Stimulated activated CD8-positive, alpha-beta memory T cell treated with anti-CD3 and anti-CD28 coated beads, Interleukin-4, amount 100 ng/mL, for 48 hours (primary cell): ENCODE measurements around the gene TRUB2.
A peak's percentile ranks its signal among the peaks of the same experiment; 100 is the strongest.
"Not testable (repeated sequence)": the region's sequence is repeated elsewhere in the genome, so short reads cannot be mapped to it uniquely, and the experiment has no call there.

Source experiments
- DNase-seq: peaks from one replicate; pipeline ENCODE4 v3.0.0-alpha.2; 2020

Gene TRUB2

GRCh38 chr9:128298535-128299482 lies 23.4 kb downstream of the TRUB2 start:
- DNase-seq = no peak

DNA sequence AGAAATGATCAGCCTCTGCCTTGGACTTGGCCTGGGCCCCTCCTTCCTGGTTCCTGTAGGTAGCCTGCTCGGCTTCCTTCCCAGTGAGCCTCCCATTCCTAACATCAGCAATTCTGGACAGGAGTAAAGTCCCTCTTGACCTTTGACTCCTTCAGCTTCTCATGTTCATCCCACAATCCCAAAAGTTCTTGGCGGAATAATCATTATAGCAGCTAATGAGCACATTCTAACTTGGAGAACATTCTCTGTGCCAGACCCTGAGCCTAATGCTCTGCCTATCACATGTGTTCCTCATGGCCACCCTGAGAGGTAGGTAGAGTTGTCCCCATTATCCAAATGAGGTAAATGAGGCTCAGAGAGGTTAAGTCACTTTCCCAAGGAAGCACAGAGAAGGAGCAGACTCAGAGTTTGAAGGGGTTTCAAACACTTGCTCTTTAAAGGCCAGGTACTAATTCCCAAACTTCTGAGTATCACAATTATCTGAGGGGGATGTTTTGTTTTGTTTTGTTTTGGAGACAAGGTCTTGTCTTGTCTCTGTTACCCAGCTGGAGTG lies 24.9 kb downstream of the TRUB2 start:
- DNase-seq = no peak

DNA sequence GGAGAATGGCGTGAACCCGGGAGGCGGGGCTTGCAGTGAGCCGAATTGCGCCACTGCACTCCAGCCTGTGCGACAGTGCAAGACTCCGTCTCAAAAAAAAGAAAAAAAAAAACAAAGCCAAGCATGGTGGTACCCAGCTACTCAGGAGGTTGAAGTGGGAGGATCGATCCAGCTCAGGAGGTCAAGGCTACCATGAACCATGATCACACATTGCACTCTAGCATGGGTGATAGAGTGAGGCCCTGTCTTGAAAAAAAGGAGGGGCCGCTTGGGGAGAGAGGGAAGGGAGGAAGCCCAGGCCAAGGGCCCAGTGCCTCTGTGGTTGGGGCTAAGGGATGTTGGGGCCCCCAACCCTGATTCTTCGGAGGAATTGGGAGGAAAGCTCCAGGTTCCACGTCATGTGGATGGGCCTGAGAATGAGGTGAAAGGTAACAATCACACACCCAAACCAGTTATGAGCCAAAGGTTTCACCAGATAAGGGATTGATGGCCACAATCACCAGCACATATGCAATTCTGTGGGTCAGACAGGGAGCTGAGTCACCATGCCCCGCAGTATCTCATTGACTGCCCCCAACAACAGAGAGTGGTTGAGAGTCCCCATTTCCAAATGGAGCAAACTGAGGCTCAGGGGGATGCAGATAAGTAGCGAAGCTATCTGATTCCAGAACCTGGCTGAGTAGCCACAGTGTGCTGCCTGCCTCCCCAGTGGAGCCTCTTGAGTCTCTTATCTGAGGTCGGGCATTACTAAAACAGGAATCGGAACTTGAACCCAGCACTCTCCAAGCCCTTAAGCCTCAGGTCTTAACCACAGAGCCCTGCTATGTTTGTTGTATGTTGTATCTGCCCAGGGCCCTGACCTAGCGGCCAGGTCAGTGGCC lies 25.7 kb downstream of the TRUB2 start:
- DNase-seq = no peak

DNA sequence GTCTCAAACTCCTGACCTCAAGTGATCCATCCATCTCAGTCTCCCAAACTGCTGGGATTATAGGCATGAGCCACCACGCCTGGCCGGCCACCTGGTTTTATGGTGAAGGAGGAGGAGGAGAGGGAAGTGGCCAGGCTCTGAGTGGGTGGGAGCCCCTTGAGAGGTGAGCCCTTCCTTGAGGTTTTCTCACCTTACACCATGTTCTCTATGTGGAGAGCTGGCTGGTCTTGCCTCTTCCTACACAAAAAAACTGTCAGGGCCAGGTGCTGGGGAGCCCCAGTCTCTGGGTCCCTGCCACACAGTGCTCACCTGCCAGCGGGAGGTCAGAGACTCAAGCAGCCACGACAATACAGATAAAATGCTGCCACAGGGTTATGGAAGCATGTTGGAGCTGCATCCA lies 28.1 kb downstream of the TRUB2 start:
- no peak for DNase-seq

GRCh38 chr9:128293091-128293490 lies 29.2 kb downstream of the TRUB2 start:
- no peak for DNase-seq

- DNase-seq = no peak
These were observed 30.2 kb downstream of the TRUB2 start for GRCh38 chr9:128292009-128292408.

GRCh38 chr9:128288273-128289004 lies 33.8 kb downstream of the TRUB2 start:
- DNase-seq = no peak

GRCh38 chr9:128286440-128286839 lies 35.8 kb downstream of the TRUB2 start:
- DNase-seq = no peak

GRCh38 chr9:128285033-128285784 lies 37.0 kb downstream of the TRUB2 start:
- no peak for DNase-seq

DNA sequence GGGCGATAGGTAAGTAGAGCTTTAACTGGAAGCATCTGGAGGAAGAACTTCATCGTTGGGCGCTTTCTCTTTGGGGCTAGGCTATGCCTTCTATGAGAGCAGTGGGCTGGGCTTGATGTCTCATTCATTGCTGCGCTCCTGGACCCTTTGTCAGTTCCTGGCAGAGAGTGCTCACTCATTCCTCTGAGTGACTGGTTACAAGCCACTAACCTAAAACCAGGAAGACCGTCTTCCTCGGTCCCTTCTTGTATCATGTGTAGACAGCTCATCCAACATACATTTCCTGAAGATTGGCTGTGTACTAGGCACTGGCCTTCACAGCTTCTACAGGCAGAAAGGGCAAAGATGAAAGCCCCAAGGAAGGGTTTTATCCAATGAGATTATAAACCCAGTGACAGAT lies 39.7 kb downstream of the TRUB2 start:
- no peak for DNase-seq

DNA sequence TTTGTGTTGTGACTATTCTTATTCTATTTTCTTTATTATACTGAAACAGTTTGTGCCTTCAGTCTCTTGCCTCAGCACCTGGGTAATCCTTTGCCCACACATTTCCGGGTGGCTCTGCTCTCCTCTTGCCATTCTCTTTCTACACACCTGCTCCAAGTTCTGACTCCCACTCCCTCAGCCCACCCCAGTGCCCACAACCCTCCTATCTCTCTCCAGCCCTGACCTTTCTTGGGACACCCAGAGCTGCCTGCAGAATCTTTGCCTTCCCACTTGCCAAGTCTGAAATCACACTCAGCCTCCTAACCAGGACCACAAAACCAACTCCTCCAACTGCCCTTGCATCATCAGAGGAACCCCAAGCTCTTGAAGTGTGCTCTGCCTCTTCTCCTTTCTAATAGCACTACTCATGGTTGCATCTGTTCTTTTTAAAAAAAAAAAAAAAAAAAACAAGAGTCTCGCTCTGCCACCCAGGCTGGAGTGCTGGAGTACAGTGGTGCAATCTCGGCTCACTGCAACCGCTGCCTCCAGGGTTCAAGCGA lies 42.1 kb downstream of the TRUB2 start:
- DNase-seq = no peak

- not testable (repeated sequence) for DNase-seq
These were observed 42.9 kb downstream of the TRUB2 start for GRCh38 chr9:128279088-128280073.

GRCh38 chr9:128276574-128277270 lies 45.5 kb downstream of the TRUB2 start:
- DNase-seq = no peak

GRCh38 chr9:128276008-128276573 lies 46.2 kb downstream of the TRUB2 start, which contains the start of gene SWI5:
TSS of gene SWI5 (plus strand) at chr9:128276276.
- peak; percentile 100 for DNase-seq

GRCh38 chr9:128275198-128276007 lies 46.8 kb downstream of the TRUB2 start, which contains the start of gene GOLGA2:
TSS of gene GOLGA2 (minus strand) at chr9:128276007. CDS start at chr9:128275976, 31 bp downstream.
- peak; percentile 37 for DNase-seq

DNA sequence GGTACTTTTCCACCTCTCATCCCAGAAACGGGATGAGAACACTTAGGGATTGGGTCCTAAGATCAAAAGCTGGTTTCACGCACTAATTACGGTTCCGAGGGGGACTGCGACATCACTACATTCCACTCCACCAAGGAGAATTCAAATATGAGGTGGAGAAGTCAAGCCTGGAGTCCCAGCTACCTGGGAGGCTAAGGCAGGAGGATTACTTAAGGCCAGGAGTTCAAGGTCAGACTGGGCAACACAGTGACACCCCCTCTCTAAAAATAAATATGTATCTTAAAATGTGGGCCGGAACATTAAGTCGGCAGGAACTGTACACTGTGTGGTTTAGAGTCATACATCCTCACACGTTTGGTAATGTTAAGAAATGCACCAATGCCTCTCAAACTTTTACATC lies 48.0 kb downstream of the TRUB2 start:
- no peak for DNase-seq

DNA sequence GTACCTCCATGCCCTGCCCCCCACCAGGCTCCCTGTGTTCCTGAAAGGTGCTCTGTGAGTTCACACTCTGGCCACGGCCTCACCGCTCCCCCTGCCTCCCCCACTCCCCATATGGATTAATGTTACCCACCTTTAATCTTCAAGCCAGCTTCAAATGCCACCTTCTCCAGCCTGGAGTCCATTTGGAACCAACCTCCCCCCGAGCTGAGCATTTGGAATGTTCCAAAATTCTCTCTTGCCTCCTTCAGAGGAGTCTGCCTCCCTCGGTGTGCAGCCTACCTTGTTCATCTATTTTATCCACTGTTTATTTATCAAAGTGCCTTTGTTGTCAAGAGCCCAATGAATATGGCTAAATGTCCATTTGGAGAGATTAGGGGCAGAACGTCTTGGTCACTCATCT lies 50.7 kb downstream of the TRUB2 start:
- no peak for DNase-seq

DNA sequence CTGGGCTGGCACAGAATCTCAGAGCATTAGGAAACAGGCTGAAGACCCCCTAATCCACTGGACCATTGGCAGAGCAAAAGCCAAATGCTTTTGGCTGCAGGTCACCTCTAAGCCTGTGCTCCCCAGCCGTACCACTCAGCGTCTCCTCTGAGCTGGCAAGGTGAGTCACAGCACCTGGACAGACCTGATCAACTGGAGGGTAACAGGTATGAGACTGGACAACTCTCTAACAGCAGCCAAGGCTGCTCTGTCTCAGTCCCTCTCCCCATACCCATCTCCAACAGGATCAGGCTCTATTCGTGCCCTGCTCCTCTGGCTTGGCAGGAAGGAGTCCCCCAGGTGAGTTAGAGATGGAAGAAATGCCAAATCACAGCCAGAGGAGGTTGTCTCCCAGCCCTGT lies 51.1 kb downstream of the TRUB2 start:
- no peak for DNase-seq
